A549 (cell line): ENCODE results near the gene PPP1R12C. TPM values are rescaled to one million over a fixed set of nuclear protein-coding genes. Genes with fewer than 3 reads are reported as not detected.

Source experiments
- ATAC-seq, 2 experiments: fragments of 200-7000 bp in 1 of 2; fragments of >200 bp in 1 of 2; cut with Nextera tagmentation in 1 of 2; cut with Tn5 transposase in 1 of 2; 3 replicates each; pipeline versions ENCODE4 v1.8.0 to v1.9.1; 2018 to 2020; ENCODE audit warnings: mild to moderate bottlenecking in 1 of 2, moderate library complexity in 1 of 2
- CTCF ChIA-PET: fragments of 300-600 bp; sonication (Branson Sonifier 250); formaldehyde crosslinking; extraction: SDS; loops from one replicate; lab custom pipeline; 2021; ENCODE audit warnings: antibody characterized with exemption, inconsistent platforms; lab: Yijun Ruan, JAX
- POLR2A ChIA-PET: fragments of 350-600 bp; formaldehyde crosslinking; extraction: SDS; loops from one replicate; lab custom pipeline; 2021; ENCODE audit warnings: antibody characterized with exemption, inconsistent platforms; lab: Yijun Ruan, JAX
- DNase-seq, 2 experiments: peaks; one replicate each; pipeline versions ENCODE4 v3.0.0 to v3.0.0-alpha.2; 2011 to 2016; ENCODE audit warnings: low read depth in 1 of 2, low spot score in 1 of 2
- FAIRE-seq: peaks from 2 replicates; lab custom pipeline; 2011; peaks lifted over from hg19 to GRCh38; lab: Jason Lieb, UNC
- H3K27ac ChIP-seq, 2 experiments: fragments of >200 bp; sonication (Bioruptor Twin); formaldehyde crosslinking; 3 replicates each; pipeline ENCODE4 v1.5.1; 2016 to 2017
- H3K4me1 ChIP-seq: fragments of >200 bp; sonication (Bioruptor Twin); formaldehyde crosslinking; 3 replicates; pipeline ENCODE4 v1.6.1; 2016
- H3K4me2 ChIP-seq: fragments of >200 bp; sonication (Bioruptor Twin); formaldehyde crosslinking; 3 replicates; pipeline ENCODE4 v1.6.1; 2016
- H3K4me3 ChIP-seq: fragments of >200 bp; sonication (Bioruptor Twin); formaldehyde crosslinking; 3 replicates; pipeline ENCODE4 v1.5.1; 2016
- H3K9me3 ChIP-seq: fragments of >200 bp; sonication (Bioruptor Twin); formaldehyde crosslinking; 3 replicates; pipeline ENCODE4 v1.6.1; 2016
- BCL3 ChIP-seq: fragments of >200 bp; sonication (Bioruptor Twin); formaldehyde crosslinking; IDR thresholded peaks from 3 replicates; pipeline ENCODE4 v1.6.1; 2016
- BHLHE40 ChIP-seq: IDR thresholded peaks from 2 replicates; pipeline ENCODE4 v1.6.1; 2012; ENCODE audit warnings: low read depth, low read length, inconsistent platforms
- CBX2 ChIP-seq: fragments of 200-600 bp; sonication (generic); IDR thresholded peaks from 2 replicates; pipeline ENCODE4 v1.6.1; 2016; ENCODE audit warnings: low read depth, mild to moderate bottlenecking, borderline replicate concordance
- CEBPB ChIP-seq, 2 experiments: fragments of >200 bp in 1 of 2; sonication (Bioruptor Twin) in 1 of 2; formaldehyde crosslinking in 1 of 2; IDR thresholded peaks; 2 replicates each; pipeline ENCODE4 v1.6.1; 2012 to 2016
- E2F6 ChIP-seq: IDR thresholded peaks from 2 replicates; pipeline ENCODE4 v1.6.1; 2012; ENCODE audit warnings: low read depth, borderline replicate concordance
- FOSB ChIP-seq: fragments of 250-450 bp; sonication (Bioruptor Pico); IDR thresholded peaks from 2 replicates; pipeline ENCODE4 v1.5.0; 2020; ENCODE audit warnings: mild to moderate bottlenecking, moderate library complexity
- GATA3 ChIP-seq: IDR thresholded peaks from 2 replicates; pipeline ENCODE4 v1.6.1; 2012; ENCODE audit warnings: borderline replicate concordance
- JUN ChIP-seq, 2 experiments: fragments of >200 bp; sonication (Bioruptor Twin); formaldehyde crosslinking; IDR thresholded peaks; 2 replicates in 1 of 2; 3 replicates in 1 of 2; pipeline ENCODE4 v1.6.1; 2016 to 2017
- KDM1A ChIP-seq: fragments of 200-600 bp; sonication (generic); IDR thresholded peaks from 2 replicates; pipeline ENCODE4 v1.6.1; 2016; ENCODE audit warnings: low read depth, mild to moderate bottlenecking
- MAX ChIP-seq: IDR thresholded peaks from 2 replicates; pipeline ENCODE4 v1.6.1; 2012
- MAZ ChIP-seq: fragments of 150-350 bp; IDR thresholded peaks from 2 replicates; pipeline ENCODE4 v1.6.1; 2014; ENCODE audit warnings: antibody characterized with exemption, low read depth, low read length, borderline replicate concordance
- PBX3 ChIP-seq: IDR thresholded peaks from 2 replicates; pipeline ENCODE4 v1.6.1; 2012
- POLR2A ChIP-seq: IDR thresholded peaks from 2 replicates; pipeline ENCODE4 v1.6.1; 2012; ENCODE audit warnings: mild to moderate bottlenecking, low read length
- RFX5 ChIP-seq: fragments of 450-650 bp; IDR thresholded peaks from 2 replicates; pipeline ENCODE4 v1.7.1; 2014; ENCODE audit warnings: antibody characterized with exemption, mild to moderate bottlenecking, moderate library complexity
- WGBS: methylation state at CpG from one replicate; pipeline ENCODE4 v1.1.6; 2017; ENCODE audit errors: missing lambda C conversion rate; 5-methylcytosine and 5-hydroxymethylcytosine counted together
- polyA minus RNA-seq: library from RNA; depleted of rRNA, polyadenylated mRNA; stranded (reverse); fragments of >200 nt; gene quantifications from 2 replicates; pipeline ENCODE4 v1.2.3, GENCODE V29; 2011; rRNA and poly(A)+ RNA removed
- polyA plus RNA-seq, 4 experiments: library from polyadenylated mRNA; depleted of rRNA in 3 of 4; stranded (reverse); fragments of >200 nt; fragmentation: RNase III in 1 of 4; extraction: RNeasy Plus Mini Kit Qiagen cat#74134 plus additional on column Dnase treatment in 1 of 4; gene quantifications; 2 replicates in 3 of 4; 3 replicates in 1 of 4; pipeline ENCODE4 v1.2.3, GENCODE V29; 2011 to 2017

Gene PPP1R12C
- 18.0 and 22.0 TPM in 2 replicates for polyA plus RNA-seq (2011; rRNA removed)
- polyA plus RNA-seq (2012; cell fraction: cytosol; rRNA removed), result 64.3 and 73.9 TPM in 2 replicates
- 423 and 463 TPM in 2 replicates for polyA plus RNA-seq (2012; cell fraction: nucleus; rRNA removed)
- polyA plus RNA-seq (2017; fragmentation: RNase III; extraction: RNeasy Plus Mini Kit Qiagen cat#74134 plus additional on column Dnase treatment), result 62.1 to 70.3 TPM (median 70.2 TPM) in 3 replicates
- 19.0 and 20.4 TPM in 2 replicates for polyA minus RNA-seq

- Histone ChIP-seq H3K9me3 (no peaks in the 10 kb centered on the region), H3K27ac (peak within 1 kb of the TSS; percentile 85 to 94), H3K4me3 (peak within 1 kb of the TSS; percentile 64), H3K4me2 (peak within 1 kb of the TSS; percentile 94), H3K4me1 (peaks cover 30% of the 10 kb centered on the region)
- DNase-seq, result no peak
- peak; percentile 74 to 90; a peak in 4 of 5 replicates for TF ChIP-seq JUN (IDR thresholded peaks at IDR 0.05)
- peak; percentile 87 for TF ChIP-seq BCL3
- no peak for TF ChIP-seq KDM1A
- peak; percentile 34 for TF ChIP-seq POLR2A
- ATAC-seq, result peak; percentile 9 to 17
- ChIA-PET POLR2A (interaction anchor here (0.8 to 2.4 kb wide), 9 partner anchors 24 to 359 kb away, joined by 3 to 12 read pairs (median 5); partner anchors contain the start of genes DNAAF3, KMT5C, UBE2S and ZNF628), CTCF (interaction anchor here (0.5 to 6.7 kb wide), 10 partner anchors 10 to 564 kb away, joined by 3 to 35 read pairs (median 4); no protein-coding TSS in a partner anchor)
- no peak for FAIRE-seq
- 2% methylated on average over 41 of the region's 97 CpGs for WGBS
Observed at GRCh38 chr19:55116859-55117662, at the start of gene PPP1R12C. PPP1R12C (minus strand) TSS chr19:55117637; CDS start chr19:55117543, 94 bp downstream.

GRCh38 chr19:55166530-55167268, 49.3 kb upstream of the PPP1R12C start, which contains the start of gene DNAAF3:
DNAAF3 (minus strand) TSS chr19:55166613; CDS start chr19:55166413, 200 bp downstream.
- Histone ChIP-seq H3K4me1 (peaks cover 10% of the 10 kb centered on the region; the same call in 1 of the 3 replicates), H3K4me2 (peak within 1 kb of the TSS; percentile 93), H3K9me3 (no peaks in the 10 kb centered on the region), H3K27ac (peak within 1 kb of the TSS; percentile 62 to 81), H3K4me3 (peak within 1 kb of the TSS; percentile 64)
- ATAC-seq (peak; percentile 96 to 97), DNase-seq (peak; percentile 99 to 100), FAIRE-seq (peak; percentile 97)
- WGBS, result 1% methylated on average over 33 of the region's 33 CpGs
- ChIA-PET CTCF (interaction anchor here (0.6 to 6.5 kb wide), 48 partner anchors 7 to 488 kb away, joined by 3 to 64 read pairs (median 4); partner anchors contain the start of genes PTPRH, SYT5, TMEM238 and TMEM86B), POLR2A (interaction anchor here (0.6 to 2.7 kb wide), 10 partner anchors 10 to 1341 kb away, joined by 3 to 12 read pairs (median 4); partner anchors contain the start of genes ISOC2, PPP1R12C, PPP6R1 and UBE2S)
- peak; percentile 61; the same call in 1 of the 2 replicates for TF ChIP-seq MAX
- TF ChIP-seq CBX2, result no peak
- TF ChIP-seq BHLHE40, result peak; percentile 86
- 0 out of 2 replicates have a peak, but pooled peaks have one; percentile 23 for TF ChIP-seq PBX3
- TF ChIP-seq MAZ, result 0 out of 2 replicates have a peak, but pooled peaks have one; percentile 60
- TF ChIP-seq RFX5, result peak; percentile 53; the same call in 1 of the 2 replicates
- peak; percentile 87 for TF ChIP-seq GATA3
- peak; percentile 52; the same call in 1 of the 2 replicates for TF ChIP-seq E2F6
- no peak for TF ChIP-seq FOSB (CRISPR knock-in tag)
- peak in 1 of 2 experiments; percentile 79; a peak in 2 of 4 replicates for TF ChIP-seq CEBPB (IDR thresholded peaks at IDR 0.05)
